Osteoblast (primary cell): ENCODE measurements around the gene NOL4L. TPM values are rescaled to one million over a fixed set of nuclear protein-coding genes. Genes with fewer than 3 reads are reported as not detected.

ENCODE experiments used
- DNase-seq: peaks from one replicate; pipeline ENCODE4 v3.0.0; 2011; ENCODE audit warnings: low spot score, mixed read lengths; ENCODE audit not compliant: insufficient read length; ENCODE audit errors: missing footprints
- H2AFZ ChIP-seq: 2 replicates; pipeline ENCODE4 v1.6.0; 2011; ENCODE audit warnings: mild to moderate bottlenecking, low read length
- H3K27ac ChIP-seq: 2 replicates; pipeline ENCODE4 v1.5.1; 2011; ENCODE audit warnings: mild to moderate bottlenecking, low read depth, low read length, moderate library complexity
- H3K27me3 ChIP-seq: 2 replicates; pipeline ENCODE4 v1.6.0; 2012; ENCODE audit warnings: mild to moderate bottlenecking, control low read depth, inconsistent platforms, low read length, moderate library complexity; ENCODE audit not compliant: insufficient read depth
- H3K36me3 ChIP-seq: 2 replicates; pipeline ENCODE4 v1.5.1; 2011; ENCODE audit warnings: mild to moderate bottlenecking, low read length, control low read depth, moderate library complexity; ENCODE audit not compliant: insufficient read depth
- H3K4me1 ChIP-seq: 2 replicates; pipeline ENCODE4 v1.5.1; 2011; ENCODE audit warnings: mild to moderate bottlenecking, low read length, control low read depth, moderate library complexity; ENCODE audit not compliant: insufficient read depth
- H3K4me2 ChIP-seq: 2 replicates; pipeline ENCODE4 v1.6.0; 2011; ENCODE audit warnings: mild to moderate bottlenecking, low read length; ENCODE audit not compliant: insufficient read depth
- H3K4me3 ChIP-seq: fragments of 200-600 bp; sonication (generic); 3 replicates; pipeline ENCODE4 v1.5.1; 2012; ENCODE audit warnings: mild to moderate bottlenecking, low read length, inconsistent platforms; ENCODE audit not compliant: insufficient read depth
- H3K79me2 ChIP-seq: 2 replicates; pipeline ENCODE4 v1.6.0; 2012; ENCODE audit warnings: mild to moderate bottlenecking, low read length, control low read depth, inconsistent platforms; ENCODE audit not compliant: insufficient read depth
- H3K9me3 ChIP-seq: 2 replicates; pipeline ENCODE4 v1.5.1; 2011; ENCODE audit warnings: low read depth, low read length, control low read depth
- H4K20me1 ChIP-seq: 2 replicates; pipeline ENCODE4 v1.6.0; 2012; ENCODE audit warnings: mild to moderate bottlenecking, low read length, control low read depth; ENCODE audit not compliant: insufficient read depth
- CTCF ChIP-seq: IDR thresholded peaks from 2 replicates; pipeline ENCODE4 v1.5.1; 2011; ENCODE audit warnings: mild to moderate bottlenecking, low read depth, low read length, moderate library complexity; ENCODE audit errors: extremely low read depth
- total RNA-seq: library from RNA; depleted of rRNA; stranded (reverse); fragments of >200 nt; gene quantifications from 2 replicates; pipeline ENCODE4 v1.2.3, GENCODE V29; 2012

Gene NOL4L
- total RNA-seq, 1 donor = 6.2 TPM

GRCh38 chr20:32510601-32511357 is 74.4 kb downstream of the NOL4L start:
- Histone ChIP-seq H3K9me3 (no peaks in the 10 kb centered on the region), H4K20me1 (no peaks in the 10 kb centered on the region), H3K36me3 (no peaks in the 10 kb centered on the region), H3K79me2 (no peaks in the 10 kb centered on the region), H3K27ac (no peak overlapping the region), H3K4me3 (no peak overlapping the region), H3K27me3 (peaks cover 8% of the 10 kb centered on the region), H3K4me2 (no peak overlapping the region), H2AFZ (no peak overlapping the region), H3K4me1 (no peaks in the 10 kb centered on the region)
- TF ChIP-seq CTCF = no peak
- peak; percentile 74 for DNase-seq

DNA sequence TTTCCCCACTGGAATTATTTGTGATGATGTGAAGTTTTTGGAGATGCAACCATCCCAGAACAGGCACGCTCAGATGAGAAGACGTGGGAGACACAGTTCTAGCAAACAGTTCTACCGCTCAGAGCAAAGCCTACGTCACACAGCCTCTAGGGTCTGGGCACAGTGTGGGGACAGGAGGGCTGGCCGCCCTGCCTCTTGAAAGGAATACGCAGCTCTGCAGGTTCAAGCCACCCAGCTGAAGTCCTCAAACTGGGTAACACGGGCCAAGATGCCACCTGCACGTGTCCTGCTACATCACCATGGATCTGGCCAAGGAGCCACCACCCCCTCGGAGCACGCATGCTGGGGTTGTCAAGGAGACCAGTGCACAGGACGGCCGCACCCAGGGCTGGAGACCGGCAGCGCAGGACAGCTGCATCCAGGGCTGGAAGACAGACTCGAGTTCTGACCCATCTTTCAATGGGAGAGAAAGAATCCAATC is 75.0 kb downstream of the NOL4L start:
- Histone ChIP-seq H3K9me3 (no peaks in the 10 kb centered on the region), H3K79me2 (no peaks in the 10 kb centered on the region), H3K4me2 (no peak overlapping the region), H3K4me3 (no peak overlapping the region), H3K36me3 (no peaks in the 10 kb centered on the region), H3K27ac (no peak overlapping the region), H2AFZ (no peak overlapping the region), H3K27me3 (peaks cover 5% of the 10 kb centered on the region), H3K4me1 (no peaks in the 10 kb centered on the region), H4K20me1 (no peaks in the 10 kb centered on the region)
- peak; percentile 76 for DNase-seq
- TF ChIP-seq CTCF = no peak

- H3K4me3 ChIP-seq = no peak overlapping the region
- H3K27ac ChIP-seq = no peak overlapping the region
- peaks cover 2% of the 10 kb centered on the region for H3K27me3 ChIP-seq
- H4K20me1 ChIP-seq = no peaks in the 10 kb centered on the region
- H3K79me2 ChIP-seq = no peaks in the 10 kb centered on the region
- no peaks in the 10 kb centered on the region for H3K36me3 ChIP-seq
- no peaks in the 10 kb centered on the region for H3K4me1 ChIP-seq
- no peak overlapping the region for H3K4me2 ChIP-seq
- no peaks in the 10 kb centered on the region for H3K9me3 ChIP-seq
- H2AFZ ChIP-seq = no peak overlapping the region
- peak; percentile 30 for TF ChIP-seq CTCF
- peak; percentile 76 for DNase-seq
These were observed 75.5 kb downstream of the NOL4L start for GRCh38 chr20:32509639-32510066.

GRCh38 chr20:32508775-32509119 is 76.4 kb downstream of the NOL4L start:
- no peaks in the 10 kb centered on the region for H3K9me3 ChIP-seq
- H3K79me2 ChIP-seq = no peaks in the 10 kb centered on the region
- no peak overlapping the region for H2AFZ ChIP-seq
- H3K27ac ChIP-seq = no peak overlapping the region
- no peak for DNase-seq
- H3K4me2 ChIP-seq = no peak overlapping the region
- H3K4me3 ChIP-seq = no peak overlapping the region
- TF ChIP-seq CTCF = no peak
- H3K36me3 ChIP-seq = no peaks in the 10 kb centered on the region
- no peaks in the 10 kb centered on the region for H4K20me1 ChIP-seq
- H3K27me3 ChIP-seq = peaks cover 2% of the 10 kb centered on the region
- H3K4me1 ChIP-seq = no peaks in the 10 kb centered on the region
